GM10266 (cell line): ENCODE results near the gene SIPA1L3.

Experiments
- DNase-seq: peaks from one replicate; pipeline ENCODE4 v3.0.0; 2012; ENCODE audit errors: extremely low spot score
- CTCF ChIP-seq: IDR thresholded peaks from 2 replicates; pipeline ENCODE4 v1.5.1; 2012; ENCODE audit warnings: mild to moderate bottlenecking, low read depth; ENCODE audit not compliant: control insufficient read depth, insufficient read depth; ENCODE audit errors: missing control alignments

Gene SIPA1L3

GRCh38 chr19:38148337-38148736 lies 241.3 kb downstream of the SIPA1L3 start:
- DNase-seq = no peak
- no peak for TF ChIP-seq CTCF

GRCh38 chr19:38149661-38150061 lies 242.7 kb downstream of the SIPA1L3 start:
- DNase-seq = no peak
- TF ChIP-seq CTCF = no peak

- no peak for DNase-seq
- no peak for TF ChIP-seq CTCF
Measured at GRCh38 chr19:38151242-38151641, 244.2 kb downstream of the SIPA1L3 start.

GRCh38 chr19:38152461-38153379 lies 245.7 kb downstream of the SIPA1L3 start:
- TF ChIP-seq CTCF = no peak
- DNase-seq = no peak

- no peak for TF ChIP-seq CTCF
- no peak for DNase-seq
Measured at GRCh38 chr19:38155453-38155852, 248.4 kb downstream of the SIPA1L3 start.

- no peak for TF ChIP-seq CTCF
- no peak for DNase-seq
Measured at GRCh38 chr19:38158730-38159129, 251.7 kb downstream of the SIPA1L3 start.

- no peak for DNase-seq
- TF ChIP-seq CTCF = no peak
Measured at GRCh38 chr19:38162094-38162493, 255.1 kb downstream of the SIPA1L3 start.
